Naive B cell (primary cell): ENCODE results near the gene CLSTN2. TPM values are rescaled to one million over a fixed set of nuclear protein-coding genes. Genes with fewer than 3 reads are reported as not detected.

ENCODE experiments used
- ATAC-seq, 2 donors: fragments of 150-1000 bp; cut with Tn5 transposase; 2 replicates each; pipeline ENCODE4 v1.10.0; 2021; ENCODE audit warnings: low read depth in 2 of 2, mild to moderate bottlenecking in 2 of 2, moderate library complexity in 2 of 2
- DNase-seq: peaks from one replicate; pipeline ENCODE4 v3.0.0; 2022
- H3K27ac Mint-ChIP-seq, 6 donors: one replicate each; pipeline ENCODE4 v1.8.0; 2020 to 2022; ENCODE audit warnings: mild to moderate bottlenecking in 6 of 6, mixed read lengths in 6 of 6, moderate library complexity in 5 of 6, inconsistent platforms in 2 of 6
- H3K27me3 Mint-ChIP-seq, 3 donors: one replicate each; pipeline ENCODE4 v1.8.0; 2021 to 2022; ENCODE audit warnings: mixed read lengths in 3 of 3, mild to moderate bottlenecking in 1 of 3
- H3K36me3 Mint-ChIP-seq, 2 donors: one replicate each; pipeline ENCODE4 v1.8.0; 2020 to 2022; ENCODE audit warnings: mixed read lengths in 2 of 2, inconsistent platforms in 1 of 2, mild to moderate bottlenecking in 1 of 2
- H3K4me1 Mint-ChIP-seq, 3 donors: one replicate each; pipeline ENCODE4 v1.8.0; 2020 to 2022; ENCODE audit warnings: mixed read lengths in 3 of 3, inconsistent platforms in 1 of 3, mild to moderate bottlenecking in 1 of 3, moderate library complexity in 1 of 3
- H3K4me3 Mint-ChIP-seq, 8 donors: one replicate each; pipeline ENCODE4 v1.8.0; 2020 to 2022; ENCODE audit warnings: mild to moderate bottlenecking in 8 of 8, mixed read lengths in 8 of 8, moderate library complexity in 8 of 8, inconsistent platforms in 2 of 8
- H3K9me3 Mint-ChIP-seq, 7 donors: one replicate each; pipeline ENCODE4 v1.8.0; 2020 to 2022; ENCODE audit warnings: mixed read lengths in 7 of 7, mild to moderate bottlenecking in 5 of 7, inconsistent platforms in 2 of 7, moderate library complexity in 1 of 7
- polyA plus RNA-seq, 6 donors: library from polyadenylated mRNA; unstranded; fragments of 300-500 nt; fragmentation: Illumina TruSeq; gene quantifications; one replicate each; pipeline ENCODE4 v1.2.3, GENCODE V29; 2021; ENCODE audit warnings: low read depth in 6 of 6

CLSTN2 gene
- polyA plus RNA-seq, 6 donors from 2014 or later = not detected

GRCh38 chr3:139930211-139930610 is 4.8 kb upstream of the CLSTN2 start:
- H3K27ac Mint-ChIP-seq = no peak overlapping the region
- no peak for ATAC-seq
- H3K27me3 Mint-ChIP-seq = peaks cover 39 to 63% (median 51%) of the 10 kb centered on the region in 3 donors
- no peak for DNase-seq
- H3K9me3 Mint-ChIP-seq = peaks cover 0 to 2% (median 0%) of the 10 kb centered on the region in 7 donors
- H3K36me3 Mint-ChIP-seq = no peaks in the 10 kb centered on the region
- H3K4me3 Mint-ChIP-seq = no peak overlapping the region
- peaks cover 0 to 3% (median 2%) of the 10 kb centered on the region in 3 donors for H3K4me1 Mint-ChIP-seq

- DNase-seq = no peak
- Mint-ChIP-seq H3K9me3 (peaks cover 0 to 4% (median 0%) of the 10 kb centered on the region in 7 donors), H3K4me1 (peaks cover 3 to 14% (median 7%) of the 10 kb centered on the region in 3 donors), H3K27ac (no peak overlapping the region), H3K4me3 (peak overlapping the region in 1 of 8 donors; percentile 43), H3K36me3 (peaks cover 0 to 10% of the 10 kb centered on the region in 2 donors), H3K27me3 (peaks cover 53 to 70% (median 57%) of the 10 kb centered on the region in 3 donors)
- no peak for ATAC-seq
Observed at GRCh38 chr3:139933766-139934165, 1.2 kb upstream of the CLSTN2 start.

DNA sequence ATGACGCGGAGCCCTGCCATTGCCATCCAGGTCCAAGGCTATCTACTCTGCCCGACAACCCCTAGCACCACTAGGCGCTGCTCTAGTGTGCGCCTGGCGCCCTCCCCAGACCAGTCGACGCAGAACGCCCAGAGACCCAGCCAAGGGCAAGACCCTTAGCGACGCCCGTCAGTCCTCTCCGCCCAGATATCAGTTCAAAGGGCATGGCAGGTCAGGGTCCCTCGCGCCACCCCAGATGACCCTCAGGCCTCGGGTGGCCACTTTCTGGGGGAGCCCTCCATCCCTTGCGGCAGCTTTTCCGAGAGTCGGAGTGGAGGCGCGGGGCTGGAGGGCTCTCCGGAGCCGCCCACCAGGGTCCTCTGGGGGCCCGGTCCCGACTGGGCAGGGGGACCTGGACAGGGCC is 371 bp upstream of the CLSTN2 start:
- peaks cover 48 to 69% (median 58%) of the 10 kb centered on the region in 3 donors for H3K27me3 Mint-ChIP-seq
- peaks cover 0 to 4% (median 0%) of the 10 kb centered on the region in 7 donors for H3K9me3 Mint-ChIP-seq
- H3K4me1 Mint-ChIP-seq = peaks cover 3 to 14% (median 7%) of the 10 kb centered on the region in 3 donors
- no peak for ATAC-seq
- H3K36me3 Mint-ChIP-seq = peaks cover 0 to 10% of the 10 kb centered on the region in 2 donors
- no peak overlapping the region for H3K27ac Mint-ChIP-seq
- H3K4me3 Mint-ChIP-seq = peak overlapping the region in 6 of 8 donors; percentile 8 to 75 (median 54)
- no peak for DNase-seq

GRCh38 chr3:139935866-139936817 is 1.2 kb downstream of the CLSTN2 start:
- ATAC-seq (no peak), DNase-seq (no peak)
- peaks cover 47 to 74% (median 62%) of the 10 kb centered on the region in 3 donors for H3K27me3 Mint-ChIP-seq
- peaks cover 0 to 10% of the 10 kb centered on the region in 2 donors for H3K36me3 Mint-ChIP-seq
- peak overlapping the region in 1 of 6 donors; percentile 20 for H3K27ac Mint-ChIP-seq
- peaks cover 3 to 14% (median 7%) of the 10 kb centered on the region in 3 donors for H3K4me1 Mint-ChIP-seq
- H3K4me3 Mint-ChIP-seq = peak overlapping the region in 3 of 8 donors; percentile 18 to 60 (median 37)
- H3K9me3 Mint-ChIP-seq = peaks cover 0 to 7% (median 0%) of the 10 kb centered on the region in 7 donors

- ATAC-seq (no peak), DNase-seq (no peak)
- no peak overlapping the region for H3K4me3 Mint-ChIP-seq
- no peak overlapping the region for H3K27ac Mint-ChIP-seq
- peaks cover 0 to 5% (median 0%) of the 10 kb centered on the region in 7 donors for H3K9me3 Mint-ChIP-seq
- H3K4me1 Mint-ChIP-seq = peaks cover 3 to 14% (median 7%) of the 10 kb centered on the region in 3 donors
- peaks cover 0 to 10% of the 10 kb centered on the region in 2 donors for H3K36me3 Mint-ChIP-seq
- H3K27me3 Mint-ChIP-seq = peaks cover 46 to 72% (median 55%) of the 10 kb centered on the region in 3 donors
Observed at GRCh38 chr3:139937674-139938279, 2.8 kb downstream of the CLSTN2 start.

DNA sequence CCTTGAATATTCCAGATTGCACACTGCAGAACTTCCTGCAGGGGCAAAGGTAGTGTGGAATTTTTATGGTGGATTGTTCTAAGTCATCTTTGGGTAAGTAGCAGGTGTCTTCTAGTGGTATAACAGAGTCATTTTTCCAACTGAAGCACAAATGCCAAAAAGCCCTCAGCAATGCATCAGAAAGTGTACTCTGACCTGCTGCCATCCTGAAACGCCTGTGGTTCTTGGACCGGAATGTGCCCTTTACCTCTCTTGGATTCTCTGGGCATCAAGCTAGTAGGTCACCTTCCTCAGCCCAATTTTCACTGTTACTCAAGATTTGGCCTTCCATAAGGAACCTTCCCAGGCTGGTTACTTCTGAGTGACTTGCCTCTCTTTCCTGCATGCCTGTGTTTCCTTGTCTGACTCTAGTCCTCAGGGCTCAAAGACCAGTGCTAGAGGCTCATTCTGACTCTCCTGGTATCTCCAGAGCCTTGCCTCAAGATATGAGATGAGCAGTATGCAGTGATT is 4.8 kb downstream of the CLSTN2 start:
- peaks cover 0 to 5% (median 0%) of the 10 kb centered on the region in 7 donors for H3K9me3 Mint-ChIP-seq
- DNase-seq (no peak), ATAC-seq (no peak)
- H3K36me3 Mint-ChIP-seq = peaks cover 0 to 10% of the 10 kb centered on the region in 2 donors
- H3K27me3 Mint-ChIP-seq = peaks cover 36 to 67% (median 45%) of the 10 kb centered on the region in 3 donors
- no peak overlapping the region for H3K27ac Mint-ChIP-seq
- H3K4me1 Mint-ChIP-seq = peaks cover 0 to 11% (median 7%) of the 10 kb centered on the region in 3 donors
- no peak overlapping the region for H3K4me3 Mint-ChIP-seq

GRCh38 chr3:139940622-139941021 is 5.6 kb downstream of the CLSTN2 start:
- DNase-seq (no peak), ATAC-seq (no peak)
- peaks cover 0 to 5% (median 0%) of the 10 kb centered on the region in 7 donors for H3K9me3 Mint-ChIP-seq
- H3K27me3 Mint-ChIP-seq = peaks cover 32 to 63% (median 45%) of the 10 kb centered on the region in 3 donors
- peaks cover 0 to 10% of the 10 kb centered on the region in 2 donors for H3K36me3 Mint-ChIP-seq
- no peak overlapping the region for H3K27ac Mint-ChIP-seq
- H3K4me1 Mint-ChIP-seq = peaks cover 0 to 10% (median 6%) of the 10 kb centered on the region in 3 donors
- no peak overlapping the region for H3K4me3 Mint-ChIP-seq

DNA sequence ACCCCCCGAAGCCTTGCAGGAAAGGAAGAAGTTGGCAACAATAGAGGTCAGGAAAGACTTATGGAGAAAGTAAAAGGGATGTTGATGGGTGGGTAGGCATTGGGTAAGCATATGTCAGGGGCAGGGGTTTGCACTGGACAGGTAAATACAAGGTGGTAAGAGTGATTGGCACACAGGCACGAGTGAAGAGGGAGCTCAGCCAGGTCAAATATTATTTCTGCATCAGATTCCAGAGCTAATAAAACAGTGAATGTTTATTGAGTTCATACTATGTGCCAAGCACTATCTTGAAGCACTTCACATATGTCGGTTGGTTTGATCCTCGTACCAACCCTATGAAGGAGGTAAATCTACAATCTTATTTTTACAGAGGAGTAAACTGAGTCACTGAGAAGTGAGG is 6.6 kb downstream of the CLSTN2 start:
- no peak for ATAC-seq
- no peak for DNase-seq
- Mint-ChIP-seq H3K27me3 (peaks cover 22 to 53% (median 39%) of the 10 kb centered on the region in 3 donors), H3K9me3 (peaks cover 0 to 5% (median 0%) of the 10 kb centered on the region in 7 donors), H3K4me1 (no peaks in the 10 kb centered on the region), H3K27ac (no peak overlapping the region), H3K4me3 (no peak overlapping the region), H3K36me3 (peaks cover 0 to 5% of the 10 kb centered on the region in 2 donors)

DNA sequence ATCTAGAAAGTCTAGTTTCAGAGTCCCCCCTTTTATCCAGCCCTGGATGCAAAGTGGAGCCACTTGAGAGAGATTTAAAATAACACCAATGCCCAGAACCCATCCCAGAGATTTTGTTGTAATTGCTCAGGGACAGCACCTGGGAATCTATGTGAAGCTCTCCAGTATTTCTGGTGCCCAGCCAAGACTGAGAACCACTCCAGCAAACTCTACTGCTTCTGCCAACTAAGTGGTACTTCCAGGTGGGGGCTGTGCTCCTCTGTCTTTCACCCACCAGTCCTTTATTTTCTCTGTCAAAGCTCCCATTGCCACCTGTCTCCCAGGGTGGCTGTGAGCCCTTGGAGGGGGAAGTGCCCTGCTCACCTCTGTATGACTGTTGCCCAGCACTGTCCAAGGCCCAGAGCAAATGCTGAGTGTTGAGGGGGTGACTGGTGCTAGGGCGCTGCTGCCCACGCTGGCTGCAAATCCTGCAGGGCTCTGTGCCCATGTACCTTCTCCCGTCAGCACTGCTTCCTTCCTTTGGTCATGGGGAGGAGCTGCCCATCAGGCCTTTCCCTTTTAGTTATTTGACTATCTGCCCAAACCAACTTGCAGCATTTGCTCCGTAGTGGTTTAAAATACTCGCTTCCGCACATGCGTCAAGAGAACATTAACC is 9.4 kb downstream of the CLSTN2 start:
- Mint-ChIP-seq H3K4me3 (no peak overlapping the region), H3K4me1 (no peaks in the 10 kb centered on the region), H3K27ac (no peak overlapping the region), H3K27me3 (peaks cover 14 to 25% (median 20%) of the 10 kb centered on the region in 3 donors), H3K36me3 (no peaks in the 10 kb centered on the region), H3K9me3 (peaks cover 0 to 3% (median 0%) of the 10 kb centered on the region in 7 donors)
- ATAC-seq (no peak), DNase-seq (no peak)

GRCh38 chr3:139945386-139945785 is 10.4 kb downstream of the CLSTN2 start:
- DNase-seq (no peak), ATAC-seq (no peak)
- Mint-ChIP-seq H3K4me1 (no peaks in the 10 kb centered on the region), H3K4me3 (no peak overlapping the region), H3K9me3 (peaks cover 0 to 3% (median 0%) of the 10 kb centered on the region in 7 donors), H3K36me3 (no peaks in the 10 kb centered on the region), H3K27ac (no peak overlapping the region), H3K27me3 (peaks cover 5 to 25% (median 20%) of the 10 kb centered on the region in 3 donors)

- DNase-seq (no peak), ATAC-seq (no peak)
- Mint-ChIP-seq H3K27ac (no peak overlapping the region), H3K4me3 (no peak overlapping the region), H3K9me3 (peaks cover 0 to 3% (median 0%) of the 10 kb centered on the region in 7 donors), H3K27me3 (peaks cover 4 to 23% (median 20%) of the 10 kb centered on the region in 3 donors), H3K36me3 (no peaks in the 10 kb centered on the region), H3K4me1 (no peaks in the 10 kb centered on the region)
Observed at GRCh38 chr3:139945942-139946341, 11.0 kb downstream of the CLSTN2 start.

- Mint-ChIP-seq H3K4me3 (no peak overlapping the region), H3K36me3 (no peaks in the 10 kb centered on the region), H3K27me3 (peaks cover 0 to 8% (median 6%) of the 10 kb centered on the region in 3 donors), H3K4me1 (no peaks in the 10 kb centered on the region), H3K27ac (no peak overlapping the region), H3K9me3 (peaks cover 0 to 3% (median 0%) of the 10 kb centered on the region in 7 donors)
- no peak for ATAC-seq
- DNase-seq = no peak
Observed at GRCh38 chr3:139948467-139948866, 13.5 kb downstream of the CLSTN2 start.

GRCh38 chr3:139948898-139949297 is 13.9 kb downstream of the CLSTN2 start:
- no peak for ATAC-seq
- H3K9me3 Mint-ChIP-seq = peaks cover 0 to 5% (median 0%) of the 10 kb centered on the region in 7 donors

More at GRCh38 chr3:139948898-139949297, 13.9 kb downstream of the CLSTN2 start:
- H3K4me3 Mint-ChIP-seq = no peak overlapping the region
- DNase-seq = no peak
- H3K4me1 Mint-ChIP-seq = no peaks in the 10 kb centered on the region
- peaks cover 0 to 11% (median 8%) of the 10 kb centered on the region in 3 donors for H3K27me3 Mint-ChIP-seq
- no peaks in the 10 kb centered on the region for H3K36me3 Mint-ChIP-seq
- H3K27ac Mint-ChIP-seq = no peak overlapping the region
